ENCODE measurements around the gene ZNF79.

ZNF79 gene

DNA sequence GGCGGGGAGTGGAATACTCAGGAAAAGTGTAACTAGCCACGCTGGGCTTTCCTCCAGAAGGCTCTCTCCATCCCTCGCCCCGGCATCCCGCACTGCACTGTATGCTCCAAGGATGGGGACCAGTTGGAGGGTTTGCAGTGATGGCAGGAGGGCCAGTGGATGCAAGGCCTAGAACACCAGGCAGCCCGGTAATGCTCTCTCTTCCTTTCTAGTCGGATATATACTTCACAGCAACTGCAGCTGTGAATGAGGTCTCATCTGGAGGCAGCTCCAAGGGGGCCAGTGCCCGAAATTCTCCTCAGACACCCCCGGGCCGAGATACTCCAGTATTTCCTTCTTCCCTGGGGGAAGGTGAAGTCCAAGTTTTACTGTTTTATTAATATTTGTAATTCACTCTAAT, 37.2 kb upstream of the ZNF79 start:
- TF ChIP-seq, protein P1, sequence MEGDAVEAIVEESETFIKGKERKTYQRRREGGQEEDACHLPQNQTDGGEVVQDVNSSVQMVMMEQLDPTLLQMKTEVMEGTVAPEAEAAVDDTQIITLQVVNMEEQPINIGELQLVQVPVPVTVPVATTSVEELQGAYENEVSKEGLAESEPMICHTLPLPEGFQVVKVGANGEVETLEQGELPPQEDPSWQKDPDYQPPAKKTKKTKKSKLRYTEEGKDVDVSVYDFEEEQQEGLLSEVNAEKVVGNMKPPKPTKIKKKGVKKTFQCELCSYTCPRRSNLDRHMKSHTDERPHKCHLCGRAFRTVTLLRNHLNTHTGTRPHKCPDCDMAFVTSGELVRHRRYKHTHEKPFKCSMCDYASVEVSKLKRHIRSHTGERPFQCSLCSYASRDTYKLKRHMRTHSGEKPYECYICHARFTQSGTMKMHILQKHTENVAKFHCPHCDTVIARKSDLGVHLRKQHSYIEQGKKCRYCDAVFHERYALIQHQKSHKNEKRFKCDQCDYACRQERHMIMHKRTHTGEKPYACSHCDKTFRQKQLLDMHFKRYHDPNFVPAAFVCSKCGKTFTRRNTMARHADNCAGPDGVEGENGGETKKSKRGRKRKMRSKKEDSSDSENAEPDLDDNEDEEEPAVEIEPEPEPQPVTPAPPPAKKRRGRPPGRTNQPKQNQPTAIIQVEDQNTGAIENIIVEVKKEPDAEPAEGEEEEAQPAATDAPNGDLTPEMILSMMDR (IDR thresholded peaks at IDR 0.05; ENCODE audit: low read depth, low read length, missing control alignments), result no peak
- in situ Hi-C loops (cut with HindIII; ENCODE audit: low sequenced_read_pairs), result no loop called here
- no peak for DNase-seq (ENCODE audit: low read depth)
- no peak overlapping the region for H3K4me3 ChIP-seq (ENCODE audit: low read depth, low read length)

DNA sequence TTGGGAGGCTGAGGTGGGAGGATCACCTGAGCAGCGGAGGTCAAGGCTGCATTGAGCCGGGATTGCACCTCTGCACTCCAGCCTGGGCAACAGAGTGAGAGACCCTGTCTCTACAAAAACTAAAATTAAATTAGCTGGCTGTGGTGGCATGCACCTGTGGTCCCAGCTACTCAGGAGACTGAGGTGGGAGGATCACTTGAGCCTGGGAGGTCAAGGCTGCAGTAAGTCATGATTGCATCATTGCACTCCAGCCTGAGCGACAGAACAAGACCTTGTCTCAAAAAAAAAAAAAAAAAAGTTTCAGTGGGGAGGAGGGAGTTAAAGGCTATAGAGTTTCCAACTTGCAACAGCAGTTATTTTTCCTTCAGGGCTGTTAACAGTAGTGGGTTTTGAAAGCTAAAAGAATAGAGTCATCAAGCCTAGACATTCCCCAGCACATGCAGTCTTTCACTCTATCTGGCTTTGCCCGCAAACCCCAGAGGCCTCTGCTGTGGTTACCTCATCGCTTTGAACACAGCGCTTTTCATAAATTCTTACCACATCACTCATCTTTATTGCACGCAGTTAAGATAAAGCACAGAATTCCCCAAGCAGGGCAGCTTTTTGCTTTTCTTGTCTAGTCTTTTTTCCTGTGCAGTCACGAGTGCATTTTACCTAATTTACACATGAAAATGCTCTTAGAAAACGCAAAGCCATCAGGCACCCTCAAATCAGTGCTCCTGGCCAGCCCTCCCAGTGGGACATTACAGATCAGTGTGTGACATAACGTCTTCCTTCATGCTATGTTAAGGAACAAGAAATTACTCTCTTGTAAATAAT, 35.9 kb upstream of the ZNF79 start:
- TF ChIP-seq, protein P1 (IDR thresholded peaks at IDR 0.05; ENCODE audit: low read depth, low read length, missing control alignments), result no peak
- DNase-seq (ENCODE audit: low read depth), result peak; percentile 97
- no peak overlapping the region for H3K4me3 ChIP-seq (ENCODE audit: low read depth, low read length)
- in situ Hi-C loops (cut with HindIII; ENCODE audit: low sequenced_read_pairs), result no loop called here

DNA sequence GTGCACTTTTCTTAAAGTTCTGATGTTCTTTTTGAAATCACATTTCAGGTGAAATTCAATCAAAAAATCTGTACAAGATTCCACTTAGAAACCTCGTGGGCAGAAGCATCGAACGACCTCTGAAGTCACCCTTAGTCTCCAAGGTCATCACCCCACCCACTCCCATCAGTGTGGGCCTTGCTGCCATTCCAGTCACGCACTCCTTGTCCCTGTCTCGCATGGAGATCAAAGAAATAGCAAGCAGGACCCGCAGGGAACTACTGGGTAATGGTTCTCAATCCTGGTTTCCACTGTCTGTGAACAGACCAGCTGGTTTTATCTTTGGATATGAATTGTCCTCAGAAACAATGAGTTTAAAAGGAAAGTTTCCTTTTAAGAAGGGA, 35.3 kb upstream of the ZNF79 start:
- TF ChIP-seq, protein P1 (IDR thresholded peaks at IDR 0.05; ENCODE audit: low read depth, low read length, missing control alignments), result no peak
- H3K4me3 ChIP-seq (ENCODE audit: low read depth, low read length), result no peak overlapping the region
- in situ Hi-C loops (cut with HindIII; ENCODE audit: low sequenced_read_pairs), result no loop called here
- no peak for DNase-seq (ENCODE audit: low read depth)

DNA sequence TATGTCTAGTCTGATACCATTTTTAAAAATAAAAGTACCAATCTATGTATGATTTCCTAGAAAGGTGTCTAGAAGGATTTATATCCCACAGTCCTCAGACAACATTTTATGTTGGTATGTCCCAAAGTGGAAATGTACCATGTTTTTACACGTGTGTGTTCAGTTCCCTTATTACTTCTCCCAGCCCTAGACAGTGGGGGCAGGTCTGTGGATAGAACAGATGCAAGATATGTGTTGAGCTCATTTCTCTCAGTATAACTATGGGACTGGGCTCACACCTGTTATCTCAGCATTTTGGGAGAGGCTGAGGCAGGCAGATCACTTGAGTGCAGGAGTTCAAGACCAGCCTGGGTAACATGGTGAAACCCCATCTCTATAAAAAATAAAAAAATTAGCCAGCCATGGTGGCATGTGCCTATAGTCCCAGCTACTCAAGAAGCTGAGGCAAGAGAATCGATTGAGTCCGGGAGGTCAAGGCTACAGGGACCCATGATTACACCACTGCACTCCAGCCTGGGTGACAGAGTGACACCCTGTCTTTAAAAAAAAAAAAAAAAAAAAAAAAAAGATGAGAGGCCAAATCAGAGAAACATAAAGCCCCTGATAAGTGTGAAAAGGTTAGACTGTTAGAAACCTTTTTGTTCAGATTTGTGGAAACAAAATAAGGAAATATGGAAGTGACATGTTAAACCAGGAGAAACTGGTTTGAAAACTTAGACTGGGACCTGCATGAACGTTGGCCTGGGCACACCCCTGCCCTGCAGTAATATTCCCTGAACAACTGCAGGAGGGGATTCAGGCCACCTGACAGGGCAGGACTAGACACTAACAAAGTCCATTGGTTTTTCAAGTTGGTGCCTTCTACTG, 34.6 kb upstream of the ZNF79 start:
- DNase-seq (ENCODE audit: low read depth), result no peak
- in situ Hi-C loops (cut with HindIII; ENCODE audit: low sequenced_read_pairs), result loop anchor here (5.0 kb wide), 1 partner anchor 52 kb away; no protein-coding TSS in a partner anchor
- TF ChIP-seq, protein P1 (IDR thresholded peaks at IDR 0.05; ENCODE audit: low read depth, low read length, missing control alignments), result no peak
- no peak overlapping the region for H3K4me3 ChIP-seq (ENCODE audit: low read depth, low read length)

DNA sequence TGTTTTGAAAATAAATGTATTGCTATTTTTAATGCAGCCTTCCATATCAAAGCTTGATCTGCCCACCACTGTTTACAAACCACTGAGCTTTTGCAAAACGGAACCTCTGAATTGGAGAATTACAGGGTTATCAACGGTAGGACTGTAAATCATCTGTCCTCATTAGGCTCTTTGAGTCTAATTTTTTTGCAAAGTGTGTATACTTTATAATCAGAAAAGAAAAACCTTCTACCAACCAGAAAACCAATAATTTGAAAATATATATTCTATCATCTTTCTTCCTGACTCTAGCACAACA, 34.0 kb upstream of the ZNF79 start:
- in situ Hi-C loops (cut with HindIII; ENCODE audit: low sequenced_read_pairs), result loop anchor here (5.0 kb wide), 1 partner anchor 53 kb away; no protein-coding TSS in a partner anchor
- TF ChIP-seq, protein P1 (IDR thresholded peaks at IDR 0.05; ENCODE audit: low read depth, low read length, missing control alignments), result no peak
- no peak overlapping the region for H3K4me3 ChIP-seq (ENCODE audit: low read depth, low read length)

DNA sequence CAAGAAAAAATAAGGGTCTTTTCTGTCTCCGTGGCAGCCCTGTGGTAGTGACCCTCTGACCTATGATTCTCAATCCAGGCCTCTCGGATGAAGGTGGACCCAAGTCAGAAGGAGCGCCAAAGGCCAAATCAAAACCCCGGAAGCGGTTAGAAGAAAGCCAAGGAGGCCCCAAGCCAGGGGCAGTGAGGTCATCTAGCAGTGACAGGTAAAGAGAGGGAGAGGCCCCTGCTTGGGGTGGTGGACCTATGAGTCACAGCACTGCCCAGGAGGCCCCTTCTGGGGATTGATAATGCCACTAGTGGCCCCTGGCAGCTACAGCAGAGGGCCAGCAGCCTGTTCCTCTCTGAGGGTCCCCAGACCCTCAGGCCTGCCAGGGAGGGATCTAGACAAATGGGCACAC, 33.6 kb upstream of the ZNF79 start:
- TF ChIP-seq, protein P1 (IDR thresholded peaks at IDR 0.05; ENCODE audit: low read depth, low read length, missing control alignments), result no peak
- in situ Hi-C loops (cut with HindIII; ENCODE audit: low sequenced_read_pairs), result loop anchor here (5.0 kb wide), 1 partner anchor 53 kb away; no protein-coding TSS in a partner anchor
- no peak overlapping the region for H3K4me3 ChIP-seq (ENCODE audit: low read depth, low read length)
- no peak for DNase-seq (ENCODE audit: low read depth)

More for the DNA sequence above, 34.0 kb upstream of the ZNF79 start:
- DNase-seq (ENCODE audit: low read depth), result no peak
